Activated CD8-positive, alpha-beta memory T cell treated with anti-CD3 and anti-CD28 coated beads, Interleukin-2, amount 50 U/mL, for 48 hours (primary cell): ENCODE results near the gene HECTD1.
"Not testable (repeated sequence)": the region's sequence is repeated elsewhere in the genome, so short reads cannot be mapped to it uniquely, and the experiment has no call there.

Source experiments
- DNase-seq: peaks from one replicate; pipeline ENCODE4 v3.0.0-alpha.2; 2020

HECTD1 gene

DNA sequence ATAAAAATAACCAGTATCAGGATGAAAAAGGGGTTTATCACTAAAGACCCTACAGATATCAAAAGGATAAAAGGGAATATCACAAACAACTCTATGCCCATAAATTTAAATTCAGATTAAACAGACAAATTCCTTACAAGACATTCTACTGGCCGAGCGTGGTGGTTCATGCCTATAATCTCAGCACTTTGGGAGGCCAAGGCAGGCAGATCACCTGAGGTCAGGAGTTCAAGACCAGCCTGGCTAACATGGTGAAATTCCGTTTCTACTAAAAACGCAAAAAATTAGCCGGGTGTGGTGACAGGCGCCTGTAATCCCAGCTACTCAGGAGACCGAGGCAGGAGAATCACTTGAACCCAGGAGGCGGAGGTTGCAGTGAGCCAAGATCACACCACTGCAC, 15.0 kb downstream of the HECTD1 start:
- not testable (repeated sequence) for DNase-seq

DNA sequence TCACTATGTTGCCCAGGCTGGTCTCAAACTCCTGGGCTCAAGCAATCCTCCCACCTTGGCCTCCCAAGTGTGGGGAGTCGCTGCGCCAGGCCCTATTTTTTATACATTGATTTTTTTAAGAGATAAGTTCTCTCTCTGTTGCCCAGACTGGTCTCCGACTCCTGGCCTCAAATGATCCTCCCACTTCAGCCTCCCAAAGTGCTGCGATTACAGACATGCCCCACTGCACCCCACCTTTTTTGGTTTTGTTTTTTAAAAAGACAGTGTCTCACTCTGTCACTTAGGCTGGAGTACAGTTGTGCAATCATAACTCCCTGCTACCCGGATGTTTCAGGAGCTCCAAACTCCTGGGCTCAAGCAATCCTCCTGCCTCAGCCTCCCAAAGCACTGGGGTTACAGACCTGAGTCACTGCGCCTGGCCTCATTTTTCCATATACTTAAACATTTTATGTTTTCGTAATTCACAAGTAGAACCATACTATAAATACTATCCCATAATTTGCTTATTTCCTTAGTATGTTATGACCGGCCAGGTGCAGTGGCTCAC, 16.8 kb downstream of the HECTD1 start:
- DNase-seq: no peak

DNA sequence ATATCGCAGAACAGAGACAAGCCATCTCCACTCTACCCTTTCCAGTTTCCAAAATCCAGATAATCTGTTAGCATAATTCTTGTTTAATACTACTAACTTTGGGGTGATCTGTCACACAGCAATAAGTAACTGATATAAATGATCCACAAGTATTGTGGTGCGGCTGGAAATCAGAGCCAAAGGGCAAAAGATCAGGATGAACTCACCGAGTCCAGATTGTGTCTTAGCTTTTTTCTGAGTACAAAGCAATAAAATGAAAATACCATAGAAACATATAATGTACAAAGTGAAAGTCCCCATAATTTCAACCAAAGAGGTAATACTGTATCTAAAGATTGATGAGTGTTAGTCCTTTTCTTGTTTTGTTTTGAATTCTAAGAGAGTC, 17.4 kb downstream of the HECTD1 start:
- DNase-seq: no peak

DNA sequence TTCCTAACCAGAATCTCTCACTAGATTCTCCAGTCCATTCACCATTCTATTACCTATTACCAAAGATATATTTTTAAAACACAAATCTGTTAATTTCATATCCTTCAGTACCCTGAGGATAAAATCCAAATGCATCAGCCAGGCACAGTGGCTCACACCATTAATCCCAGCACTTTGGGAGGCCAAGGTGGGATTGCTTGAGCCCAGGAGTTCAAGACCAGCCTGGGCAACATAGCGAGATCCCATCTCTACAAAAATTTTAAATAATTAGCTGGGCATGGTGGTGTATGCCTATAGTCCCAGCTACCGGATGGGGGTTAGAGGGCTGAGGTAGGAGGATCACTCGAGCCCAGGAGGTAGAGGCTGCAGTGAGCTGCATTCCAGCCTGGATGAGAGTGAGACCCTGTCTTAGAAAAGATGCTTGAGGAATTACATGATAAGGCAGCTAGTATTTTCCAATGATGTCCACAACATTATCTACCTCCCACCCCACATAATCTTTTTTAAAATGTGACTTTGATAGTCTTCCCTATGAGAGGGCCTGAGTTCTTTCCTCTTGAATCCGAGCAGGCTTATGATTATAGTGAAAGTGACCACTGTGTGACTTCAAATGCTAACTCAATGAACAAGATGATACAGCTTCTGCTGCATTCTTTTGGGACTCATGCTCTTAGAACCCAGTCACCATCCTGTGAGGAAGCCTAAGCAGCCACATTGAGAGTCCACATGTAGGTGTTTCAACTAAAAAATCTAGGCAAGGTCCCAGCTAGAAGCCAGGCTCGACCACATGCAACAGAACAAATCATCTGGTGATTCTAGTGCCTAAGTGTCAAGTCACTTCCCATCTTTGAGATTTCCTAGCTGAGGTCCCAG, 18.0 kb downstream of the HECTD1 start:
- no peak for DNase-seq

DNA sequence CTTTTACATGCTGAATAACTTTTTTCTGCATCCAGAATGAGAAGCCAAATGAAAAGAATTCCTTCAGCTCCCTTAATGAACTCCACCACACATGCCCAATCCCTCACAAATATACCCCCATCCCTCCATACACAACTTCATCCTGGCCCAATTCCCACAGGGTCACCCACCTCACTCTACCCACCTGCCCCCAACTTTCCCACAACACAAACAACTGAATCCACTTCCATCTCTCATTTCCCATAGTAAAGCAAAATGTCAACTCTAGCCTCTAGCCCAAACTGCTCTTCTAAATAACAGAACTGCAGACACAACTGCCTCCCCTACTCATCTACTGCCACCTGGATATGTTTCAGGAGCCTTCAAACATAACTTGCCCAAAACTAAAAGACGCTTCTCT, 18.8 kb downstream of the HECTD1 start:
- no peak for DNase-seq

- not testable (repeated sequence) for DNase-seq
Measured at GRCh38 chr14:31182016-31182415, 25.6 kb downstream of the HECTD1 start.

GRCh38 chr14:31181271-31181670, 26.3 kb downstream of the HECTD1 start:
- DNase-seq: no peak

- no peak for DNase-seq
Measured at GRCh38 chr14:31180299-31181051, 27.1 kb downstream of the HECTD1 start.

DNA sequence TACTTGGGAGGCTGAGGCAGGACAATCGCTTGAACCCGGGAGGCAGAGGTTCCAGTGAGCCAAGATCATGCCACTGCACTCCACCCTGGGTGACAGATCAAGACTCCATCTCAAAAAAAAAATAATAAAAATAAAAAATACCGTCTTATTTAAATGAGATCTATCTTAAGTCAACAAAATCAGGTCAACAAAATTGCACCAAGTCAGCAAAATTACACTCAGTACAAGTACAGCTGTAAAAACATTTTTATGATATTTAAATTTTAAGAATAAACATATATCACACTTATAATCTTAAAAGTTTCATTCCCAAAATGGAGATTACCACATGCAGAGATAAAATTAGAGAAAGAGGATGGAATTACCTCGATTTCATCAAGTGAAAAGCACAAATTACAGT, 33.2 kb downstream of the HECTD1 start:
- no peak for DNase-seq

DNA sequence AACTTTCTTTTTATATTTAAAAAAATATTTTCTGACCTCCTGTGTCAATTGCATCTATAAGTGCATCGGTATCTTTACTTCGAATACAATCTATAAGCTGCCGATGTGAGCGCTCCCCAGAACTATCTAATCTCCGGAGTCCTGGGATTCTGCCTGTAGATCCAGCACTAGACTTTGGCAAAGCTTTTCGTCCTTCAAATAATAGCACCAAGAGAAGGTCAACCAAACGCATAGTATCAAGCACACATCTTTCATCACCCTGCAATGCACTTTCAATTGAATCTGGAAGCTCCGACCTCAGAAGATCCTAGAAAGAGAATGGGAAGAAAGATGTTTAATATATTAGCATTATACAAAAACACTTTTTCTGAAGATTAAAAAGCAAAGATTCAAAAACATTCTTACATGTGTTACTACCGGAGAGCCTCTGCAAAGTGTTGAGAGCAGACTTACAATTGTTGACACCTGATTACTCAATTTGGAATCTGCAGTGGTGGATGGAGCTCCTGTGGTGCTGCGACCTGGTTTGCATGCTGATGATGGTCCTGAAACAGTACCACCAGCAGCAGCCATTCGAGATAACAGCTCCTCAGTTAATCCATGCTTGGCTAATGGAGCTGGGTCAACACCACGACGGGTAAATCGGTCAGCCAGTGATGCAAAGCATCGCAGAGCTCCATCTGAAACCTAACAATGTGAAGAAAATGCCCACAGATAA, 34.3 kb downstream of the HECTD1 start:
- no peak for DNase-seq

DNA sequence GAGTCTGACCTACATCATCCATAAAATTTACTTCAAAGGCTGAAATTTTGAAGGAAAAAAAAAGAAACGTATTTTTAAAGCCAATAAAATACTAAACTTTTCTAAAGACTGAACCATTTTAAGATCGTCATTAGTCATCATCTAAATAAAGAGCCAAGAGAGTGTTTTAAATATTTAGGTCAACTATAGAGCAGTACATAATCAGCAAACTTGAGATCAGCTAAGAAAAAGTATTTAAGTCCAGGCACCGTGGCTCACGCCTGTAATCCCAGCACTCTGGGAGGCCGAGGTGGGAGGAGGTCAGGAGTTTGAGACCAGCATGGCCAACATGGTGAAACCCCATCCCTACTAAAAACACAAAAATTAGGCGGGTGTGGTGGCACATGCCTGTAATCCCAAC, 35.5 kb downstream of the HECTD1 start:
- DNase-seq: no peak

DNA sequence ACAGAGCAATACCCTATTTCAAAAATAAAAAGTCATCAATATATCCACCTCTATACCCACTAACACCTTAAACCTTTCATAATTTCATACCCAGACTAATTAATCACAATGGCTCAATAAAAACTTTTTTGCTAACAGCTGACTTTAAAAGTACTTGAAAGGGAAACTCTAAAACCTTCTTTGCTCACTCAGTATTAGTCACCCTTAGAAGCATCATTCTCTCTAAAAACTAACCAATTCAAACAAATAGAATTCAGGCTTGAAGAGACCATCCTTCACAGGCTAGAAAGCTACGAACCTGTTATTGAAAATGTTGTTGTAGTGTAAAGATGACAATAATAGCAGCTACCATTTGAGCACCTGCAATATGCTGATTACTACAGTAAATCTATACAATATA, 37.2 kb downstream of the HECTD1 start:
- no peak for DNase-seq

- DNase-seq: no peak
Measured at GRCh38 chr14:31169877-31170276, 37.7 kb downstream of the HECTD1 start.

DNA sequence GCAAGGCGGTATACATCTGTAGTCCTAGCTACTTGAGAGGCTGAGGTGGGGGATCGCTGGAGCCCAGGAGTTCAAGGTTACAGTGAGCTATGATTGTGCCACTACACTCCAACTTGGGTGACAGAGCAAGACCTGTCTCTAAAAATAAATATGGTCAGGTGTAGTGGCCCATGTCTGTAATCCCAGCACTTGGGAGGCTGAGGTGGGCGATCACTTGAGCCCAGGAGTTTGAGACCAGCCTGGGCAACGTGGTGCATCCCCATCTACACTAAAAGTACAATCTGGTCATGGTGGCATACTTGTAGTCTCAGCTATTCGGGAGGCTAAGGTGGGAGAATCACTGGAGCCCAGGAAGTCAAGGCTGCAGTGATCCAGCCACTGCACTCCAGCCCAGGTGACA, 40.6 kb downstream of the HECTD1 start:
- DNase-seq: no peak

DNA sequence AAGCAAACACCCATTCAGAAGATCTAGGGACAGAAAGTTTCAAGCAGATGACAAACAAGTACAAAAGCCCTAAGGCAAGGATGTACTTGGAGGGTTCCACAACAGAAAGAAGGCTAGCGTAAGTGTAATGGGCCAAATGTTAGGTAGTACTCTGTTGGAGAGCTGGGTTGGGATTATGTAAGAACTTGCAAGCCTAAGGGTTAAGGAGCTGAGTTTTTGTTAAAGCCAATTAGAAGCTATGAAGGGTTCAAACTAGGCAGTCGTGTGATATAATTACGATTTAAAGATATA, 41.4 kb downstream of the HECTD1 start:
- DNase-seq: no peak

DNA sequence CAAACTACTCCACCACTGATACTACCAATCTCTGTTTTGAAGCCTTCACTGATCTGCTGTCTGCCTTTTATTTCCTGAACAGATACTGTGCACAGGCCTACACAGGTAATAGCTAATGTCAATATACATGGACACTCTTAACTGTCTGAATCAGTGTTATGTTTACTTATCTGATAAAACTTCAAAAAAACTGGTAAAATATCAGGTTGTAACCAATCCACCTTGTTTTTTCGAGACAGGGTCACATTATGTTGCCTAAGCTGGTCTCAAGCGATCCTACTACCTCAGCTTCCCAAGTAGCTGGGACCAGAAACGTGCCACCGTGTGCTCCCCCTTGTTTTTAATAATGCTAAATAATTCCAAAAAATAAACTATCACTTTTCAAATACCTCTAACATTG, 43.5 kb downstream of the HECTD1 start:
- DNase-seq: no peak

DNA sequence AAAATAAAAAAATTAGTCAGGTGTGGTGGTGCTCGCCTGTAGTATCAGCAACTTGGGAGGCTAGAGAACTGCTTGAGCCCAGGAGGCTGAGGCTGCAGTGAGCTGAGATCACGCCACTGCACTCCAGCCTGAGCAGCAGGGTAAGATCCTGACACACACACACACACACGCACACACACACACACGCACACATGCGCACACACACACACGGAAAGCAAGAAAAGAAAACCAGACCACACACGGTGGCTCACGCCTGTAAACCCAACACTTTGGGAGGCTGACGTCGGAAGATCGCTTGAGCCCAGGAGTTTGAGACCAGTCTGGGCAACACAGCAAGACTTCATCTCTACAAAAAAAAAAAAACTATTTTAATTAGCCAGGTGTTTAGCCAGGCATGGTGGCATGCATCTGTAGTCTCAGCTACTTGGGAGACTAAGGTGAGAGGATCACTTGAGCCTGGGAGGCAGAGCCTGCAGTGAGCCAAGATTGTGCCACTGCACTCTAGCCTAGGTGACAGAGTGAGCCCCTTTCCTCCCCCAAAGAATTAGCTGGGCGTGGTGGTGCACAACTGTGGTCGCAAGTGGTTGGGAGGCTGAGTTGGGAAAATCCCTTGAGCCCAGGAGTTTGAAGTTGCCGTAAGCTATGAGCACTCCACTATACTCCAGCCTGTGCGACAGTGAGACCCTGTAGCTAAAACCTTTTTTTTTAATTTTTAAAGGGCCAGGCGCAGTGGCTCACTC, 44.5 kb downstream of the HECTD1 start:
- DNase-seq: no peak

GRCh38 chr14:31161274-31161673, 46.3 kb downstream of the HECTD1 start:
- no peak for DNase-seq

GRCh38 chr14:31159682-31160296, 47.8 kb downstream of the HECTD1 start:
- no peak for DNase-seq

DNA sequence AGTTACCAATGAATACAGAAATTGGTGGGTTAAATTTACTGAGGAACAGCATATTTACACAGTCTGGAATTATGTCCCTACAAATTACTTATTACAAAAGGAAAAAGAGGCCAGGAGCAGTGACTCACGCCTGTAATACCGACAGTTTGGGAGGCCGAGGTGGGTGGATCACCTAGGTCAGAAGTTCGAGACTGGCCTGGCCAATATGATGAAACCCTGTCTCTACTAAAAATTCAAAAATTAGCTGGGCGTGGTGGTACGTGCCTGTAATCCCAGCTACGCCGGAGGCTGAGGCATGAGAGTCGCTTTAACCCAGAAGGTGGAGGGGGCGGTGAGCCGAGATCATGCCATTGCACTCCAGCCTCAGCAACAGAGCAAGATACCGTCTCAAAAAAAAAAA, 52.6 kb downstream of the HECTD1 start:
- no peak for DNase-seq

DNA sequence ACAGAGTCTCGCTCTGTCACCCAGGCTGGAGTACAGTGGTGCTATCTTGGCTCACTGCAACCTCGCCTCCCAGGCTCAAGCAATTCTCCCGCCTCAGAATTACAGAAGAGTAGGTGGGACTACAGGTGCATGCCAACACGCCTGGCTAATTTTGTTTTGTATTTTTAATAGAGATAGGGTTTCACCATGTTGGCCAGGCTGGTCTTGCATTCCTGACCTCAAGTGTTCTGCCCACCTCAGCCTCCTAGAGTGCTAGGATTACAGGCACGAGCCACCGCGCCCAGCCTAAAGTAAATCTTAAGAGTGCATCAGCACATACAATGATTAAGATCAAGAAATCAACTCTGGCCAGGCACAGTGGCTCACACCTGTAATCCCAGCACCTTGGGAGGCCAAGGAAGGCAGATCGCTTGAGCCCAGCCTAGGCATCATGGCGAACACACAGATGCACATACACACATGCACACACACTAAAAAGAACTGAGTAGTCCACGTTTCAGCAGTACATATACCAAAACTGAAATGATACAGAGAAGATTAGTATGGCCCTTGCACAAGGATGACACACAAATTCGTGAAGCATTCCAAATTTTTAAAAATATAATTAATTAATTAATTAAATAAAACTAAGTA, 65.0 kb downstream of the HECTD1 start:
- DNase-seq: no peak

- DNase-seq: no peak
Measured at GRCh38 chr14:31139301-31139847, 68.2 kb downstream of the HECTD1 start.
